ENCODE measurements around the gene ADGRF5.

The ADGRF5 gene

GRCh38 chr6:46898006-46898405 lies 23.7 kb downstream of the ADGRF5 start:
- Histone ChIP-seq H3K36me3 (replicated peaks; ENCODE audit: insufficient read depth, low read length) (no peaks in the 10 kb centered on the region), H3K27ac (ENCODE audit: low read length) (no peak overlapping the region), H3K9me3 (replicated peaks; ENCODE audit: insufficient read depth, low read length) (no peaks in the 10 kb centered on the region), H3K27me3 (replicated peaks; ENCODE audit: insufficient read depth, low read length) (no peaks in the 10 kb centered on the region), H3K9me2 (replicated peaks; ENCODE audit: insufficient read depth, low read length) (no peaks in the 10 kb centered on the region), H2AFZ (ENCODE audit: low read length) (no peak overlapping the region), H3K9ac (ENCODE audit: low read length) (no peak overlapping the region), H3K4me3 (ENCODE audit: low read length) (no peak overlapping the region), H4K20me1 (ENCODE audit: insufficient read depth, low read length) (no peaks in the 10 kb centered on the region), H3K4me2 (ENCODE audit: low read depth, low read length) (no peak overlapping the region), H3F3A (ENCODE audit: insufficient read depth, low read length) (no peaks in the 10 kb centered on the region), H3K4me1 (ENCODE audit: low read length) (no peaks in the 10 kb centered on the region), H3K79me2 (ENCODE audit: low read length) (no peaks in the 10 kb centered on the region)
- no peak for DNase-seq
- TF ChIP-seq EZH2phosphoT487 (IDR thresholded peaks at IDR 0.05; ENCODE audit: low read length) (no peak), CTCF (IDR thresholded peaks at IDR 0.05; ENCODE audit: low read length) (no peak), EZH2 (optimal IDR thresholded peaks at IDR 0.05; ENCODE audit: low read depth, low read length) (no peak)

- H3K4me3 ChIP-seq (ENCODE audit: low read length), result no peak overlapping the region
- H3K36me3 ChIP-seq (replicated peaks; ENCODE audit: insufficient read depth, low read length), result no peaks in the 10 kb centered on the region
- no peak overlapping the region for H3K4me2 ChIP-seq (ENCODE audit: low read depth, low read length)
- H3K27me3 ChIP-seq (replicated peaks; ENCODE audit: insufficient read depth, low read length), result no peaks in the 10 kb centered on the region
- DNase-seq, result no peak
- no peak overlapping the region for H3K9ac ChIP-seq (ENCODE audit: low read length)
- no peaks in the 10 kb centered on the region for H3F3A ChIP-seq (ENCODE audit: insufficient read depth, low read length)
- no peaks in the 10 kb centered on the region for H3K9me3 ChIP-seq (replicated peaks; ENCODE audit: insufficient read depth, low read length)
- H3K27ac ChIP-seq (ENCODE audit: low read length), result no peak overlapping the region
- no peaks in the 10 kb centered on the region for H3K4me1 ChIP-seq (ENCODE audit: low read length)
- no peaks in the 10 kb centered on the region for H4K20me1 ChIP-seq (ENCODE audit: insufficient read depth, low read length)
- H3K9me2 ChIP-seq (replicated peaks; ENCODE audit: insufficient read depth, low read length), result no peaks in the 10 kb centered on the region
- TF ChIP-seq EZH2phosphoT487 (IDR thresholded peaks at IDR 0.05; ENCODE audit: low read length) (no peak), CTCF (IDR thresholded peaks at IDR 0.05; ENCODE audit: low read length) (no peak), EZH2 (optimal IDR thresholded peaks at IDR 0.05; ENCODE audit: low read depth, low read length) (no peak)
- no peaks in the 10 kb centered on the region for H3K79me2 ChIP-seq (ENCODE audit: low read length)
- no peak overlapping the region for H2AFZ ChIP-seq (ENCODE audit: low read length)
These were observed 24.9 kb downstream of the ADGRF5 start for GRCh38 chr6:46896871-46897270.

- H2AFZ ChIP-seq (ENCODE audit: low read length), result no peak overlapping the region
- no peaks in the 10 kb centered on the region for H3K9me3 ChIP-seq (replicated peaks; ENCODE audit: insufficient read depth, low read length)
- H4K20me1 ChIP-seq (ENCODE audit: insufficient read depth, low read length), result no peaks in the 10 kb centered on the region
- no peaks in the 10 kb centered on the region for H3K79me2 ChIP-seq (ENCODE audit: low read length)
- H3K27me3 ChIP-seq (replicated peaks; ENCODE audit: insufficient read depth, low read length), result no peaks in the 10 kb centered on the region
- H3K9ac ChIP-seq (ENCODE audit: low read length), result no peak overlapping the region
- no peaks in the 10 kb centered on the region for H3K36me3 ChIP-seq (replicated peaks; ENCODE audit: insufficient read depth, low read length)
- no peak overlapping the region for H3K4me2 ChIP-seq (ENCODE audit: low read depth, low read length)
- no peak overlapping the region for H3K27ac ChIP-seq (ENCODE audit: low read length)
- no peaks in the 10 kb centered on the region for H3F3A ChIP-seq (ENCODE audit: insufficient read depth, low read length)
- no peaks in the 10 kb centered on the region for H3K9me2 ChIP-seq (replicated peaks; ENCODE audit: insufficient read depth, low read length)
- no peak for DNase-seq
- no peak overlapping the region for H3K4me3 ChIP-seq (ENCODE audit: low read length)
- TF ChIP-seq EZH2phosphoT487 (IDR thresholded peaks at IDR 0.05; ENCODE audit: low read length) (no peak), EZH2 (optimal IDR thresholded peaks at IDR 0.05; ENCODE audit: low read depth, low read length) (no peak), CTCF (IDR thresholded peaks at IDR 0.05; ENCODE audit: low read length) (no peak)
- H3K4me1 ChIP-seq (ENCODE audit: low read length), result no peaks in the 10 kb centered on the region
These were observed 25.8 kb downstream of the ADGRF5 start for GRCh38 chr6:46895930-46896329.

Measured in MM.1S (cell line).